Skeletal muscle tissue (tissue), 4 donors: Measurements from ENCODE around the gene ZNF585A. TPM values are rescaled to one million over a fixed set of nuclear protein-coding genes. Genes with fewer than 3 reads are reported as not detected.
"Not testable (repeated sequence)": the region's sequence is repeated elsewhere in the genome, so short reads cannot be mapped to it uniquely, and the experiment has no call there.

Source experiments
- H3K27ac ChIP-seq: one replicate; pipeline ENCODE4 v1.7.0; 2013; ENCODE audit warnings: mild to moderate bottlenecking, low read depth, low read length, inconsistent platforms
- H3K27me3 ChIP-seq, 3 donors: one replicate each; pipeline ENCODE4 v1.7.0; 2013; ENCODE audit warnings: low read length in 3 of 3; ENCODE audit not compliant: control insufficient read depth in 3 of 3, insufficient read depth in 3 of 3
- H3K36me3 ChIP-seq, 3 donors: one replicate each; pipeline ENCODE4 v1.7.0; 2013; ENCODE audit warnings: low read length in 3 of 3; ENCODE audit not compliant: control insufficient read depth in 3 of 3, insufficient read depth in 3 of 3
- H3K4me1 ChIP-seq, 3 donors: one replicate each; pipeline ENCODE4 v1.7.0; 2013; ENCODE audit warnings: low read length in 3 of 3, mild to moderate bottlenecking in 3 of 3; ENCODE audit not compliant: control insufficient read depth in 3 of 3, insufficient read depth in 3 of 3
- H3K4me3 ChIP-seq, 3 donors: one replicate each; pipeline ENCODE4 v1.7.0; 2013; ENCODE audit warnings: low read length in 3 of 3
- H3K9ac ChIP-seq, 3 donors: one replicate each; pipeline ENCODE4 v1.7.0; 2013; ENCODE audit warnings: low read length in 3 of 3, mild to moderate bottlenecking in 3 of 3, moderate library complexity in 2 of 3, low read depth in 1 of 3
- H3K9me3 ChIP-seq, 3 donors: one replicate each; pipeline ENCODE4 v1.7.0; 2013; ENCODE audit warnings: low read length in 3 of 3; ENCODE audit not compliant: control insufficient read depth in 3 of 3
- total RNA-seq: library from RNA; depleted of rRNA; stranded (reverse); fragments of >200 nt; gene quantifications from one replicate; pipeline ENCODE4 v1.2.3, GENCODE V29; 2014
- donor health status: Osteomylitis.

The ZNF585A gene
- total RNA-seq, 1 donor from 2014 or later: 3.1 TPM

DNA sequence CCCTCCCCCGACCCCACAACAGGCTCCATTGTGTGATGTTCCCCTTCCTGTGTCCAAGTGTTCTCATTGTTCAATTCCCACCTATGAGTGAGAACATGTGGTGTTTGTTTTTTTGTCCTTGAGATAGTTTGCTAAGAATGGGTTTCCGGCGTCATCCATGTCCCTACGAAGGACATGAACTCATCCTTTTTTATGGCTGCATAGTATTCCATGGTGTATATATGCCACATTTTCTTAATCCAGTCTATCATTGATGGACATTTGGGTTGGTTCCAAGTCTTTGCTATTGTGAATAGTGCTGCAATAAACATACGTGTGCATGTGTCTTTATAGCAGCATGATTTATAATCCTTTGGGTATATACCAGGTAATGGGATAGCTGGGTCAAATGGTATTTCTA, 68.4 kb downstream of the ZNF585A start:
- Histone ChIP-seq H3K36me3 (peaks cover 47 to 59% (median 57%) of the 10 kb centered on the region in 3 donors), H3K9me3 (peaks cover 21 to 50% (median 27%) of the 10 kb centered on the region in 3 donors)
- not testable (repeated sequence) for H3K9ac ChIP-seq, H3K27me3 ChIP-seq, H3K4me3 ChIP-seq, H3K4me1 ChIP-seq, H3K27ac ChIP-seq

DNA sequence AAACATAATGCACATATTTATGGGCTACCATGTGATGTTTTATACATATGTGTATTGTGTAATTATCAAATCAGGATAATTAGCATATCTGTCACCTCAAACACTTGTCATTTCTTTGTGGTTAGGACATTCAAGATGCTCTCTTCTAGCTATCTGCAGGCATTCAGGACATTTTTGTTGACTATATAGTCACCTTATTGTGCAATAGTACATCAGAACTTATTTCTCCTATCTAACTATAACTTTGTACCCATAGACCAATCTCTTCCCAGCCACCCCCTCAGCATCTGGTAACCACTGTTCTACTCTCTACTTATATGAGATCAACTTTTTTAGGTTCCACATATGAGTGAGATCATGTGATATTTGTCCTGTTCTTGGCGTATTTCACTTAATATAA, 73.9 kb downstream of the ZNF585A start:
- peaks cover 17 to 49% (median 19%) of the 10 kb centered on the region in 3 donors for H3K9me3 ChIP-seq
- no peak overlapping the region for H3K27ac ChIP-seq
- peaks cover 48 to 72% (median 66%) of the 10 kb centered on the region in 3 donors for H3K36me3 ChIP-seq
- no peaks in the 10 kb centered on the region for H3K4me1 ChIP-seq
- H3K4me3 ChIP-seq: no peak overlapping the region
- no peaks in the 10 kb centered on the region for H3K27me3 ChIP-seq
- no peak overlapping the region for H3K9ac ChIP-seq

DNA sequence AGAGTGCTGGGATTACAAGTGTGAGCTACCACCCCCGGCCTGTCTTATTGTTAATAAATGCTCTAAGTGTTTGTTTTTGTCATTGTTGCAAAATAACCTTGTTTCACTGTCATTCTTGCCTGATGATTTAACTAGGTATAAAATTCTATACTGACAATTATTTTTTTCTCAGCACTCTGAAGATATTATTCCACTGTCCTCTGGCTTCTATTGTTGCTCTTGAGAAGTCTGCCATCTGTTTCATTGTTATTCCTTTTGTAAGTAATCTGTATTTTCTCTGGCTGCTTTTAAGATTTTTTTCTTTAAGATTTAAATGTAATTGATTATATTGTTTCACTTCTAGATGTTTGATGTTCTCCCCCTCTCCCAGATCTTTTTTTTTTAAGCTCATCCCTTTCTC, 76.6 kb downstream of the ZNF585A start:
- Histone ChIP-seq H3K4me3 (no peak overlapping the region), H3K27ac (no peak overlapping the region), H3K9me3 (peaks cover 2 to 36% (median 6%) of the 10 kb centered on the region in 3 donors), H3K27me3 (no peaks in the 10 kb centered on the region), H3K36me3 (peaks cover 54 to 78% (median 74%) of the 10 kb centered on the region in 3 donors), H3K4me1 (no peaks in the 10 kb centered on the region), H3K9ac (no peak overlapping the region)

Other genes with a start within 250 kb of the ZNF585A start
- 29.2 TPM for gene ZNF420, start 94.3 kb downstream of the ZNF585A start, total RNA-seq
- gene ZNF585B, start 37.8 kb upstream of the ZNF585A start, total RNA-seq: 17.7 TPM
- 9.9 TPM for gene ZNF383, start 45.5 kb upstream of the ZNF585A start, total RNA-seq
- 5.2 TPM for gene ZNF527, start 198.4 kb upstream of the ZNF585A start, total RNA-seq